SKM-1 (cell line): ENCODE data around the gene MYOM1.
A peak's percentile ranks its signal among the peaks of the same experiment; 100 is the strongest.
"Not testable (repeated sequence)": the region's sequence is repeated elsewhere in the genome, so short reads cannot be mapped to it uniquely, and the experiment has no call there.

Experiments
- DNase-seq: peaks from one replicate; lab custom pipeline; 2025; ENCODE audit not compliant: unreplicated experiment; lab: John Stamatoyannopoulos, UW

MYOM1 gene

GRCh38 chr18:3040881-3041280, 178.9 kb downstream of the MYOM1 start:
- no peak for DNase-seq

DNA sequence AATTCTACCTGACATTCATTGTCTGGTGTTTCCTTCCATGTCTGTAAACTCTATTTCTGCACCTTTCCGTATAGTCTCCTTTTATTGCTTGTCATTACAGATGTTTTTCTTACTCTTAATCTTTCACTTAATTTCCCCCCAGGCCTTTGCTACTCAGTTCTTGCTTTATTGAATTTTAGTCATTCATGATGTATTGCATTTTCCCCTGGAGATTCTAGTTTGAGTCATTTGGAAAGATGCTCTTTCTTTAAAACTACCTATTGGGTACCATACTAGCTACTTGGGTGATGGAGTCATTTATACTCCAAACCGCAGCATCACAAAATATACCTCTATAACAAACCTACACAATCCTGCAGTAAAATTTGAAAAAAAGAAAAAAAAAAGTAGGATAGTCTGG, 179.6 kb downstream of the MYOM1 start:
- DNase-seq, result no peak

DNA sequence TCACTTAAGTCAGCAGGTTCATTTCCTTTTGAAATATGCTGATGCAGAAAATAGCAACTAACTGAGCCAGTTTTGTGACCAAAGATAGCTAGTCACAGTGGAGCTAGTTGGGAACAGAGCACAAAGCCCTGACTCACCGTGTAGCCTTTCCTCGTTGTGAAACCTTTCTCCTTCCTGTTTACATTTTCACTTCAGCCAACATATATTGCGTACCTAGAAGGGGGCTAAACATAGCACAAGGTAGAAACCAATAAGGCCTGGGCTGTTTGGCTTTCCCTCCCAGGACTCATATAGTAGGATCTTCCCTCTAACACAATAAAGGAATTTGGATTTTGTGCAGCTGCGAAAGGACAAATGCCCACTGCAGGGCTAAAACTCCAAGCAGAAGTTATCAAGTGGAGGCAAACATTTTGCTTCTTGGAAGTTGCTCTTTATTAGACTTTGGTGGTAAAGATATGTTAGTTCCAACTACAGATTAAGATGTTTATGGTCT, 182.3 kb downstream of the MYOM1 start:
- peak; percentile 70 for DNase-seq

GRCh38 chr18:3036108-3036507, 183.7 kb downstream of the MYOM1 start:
- no peak for DNase-seq

- no peak for DNase-seq
These were observed 184.1 kb downstream of the MYOM1 start for GRCh38 chr18:3035635-3036034.

DNA sequence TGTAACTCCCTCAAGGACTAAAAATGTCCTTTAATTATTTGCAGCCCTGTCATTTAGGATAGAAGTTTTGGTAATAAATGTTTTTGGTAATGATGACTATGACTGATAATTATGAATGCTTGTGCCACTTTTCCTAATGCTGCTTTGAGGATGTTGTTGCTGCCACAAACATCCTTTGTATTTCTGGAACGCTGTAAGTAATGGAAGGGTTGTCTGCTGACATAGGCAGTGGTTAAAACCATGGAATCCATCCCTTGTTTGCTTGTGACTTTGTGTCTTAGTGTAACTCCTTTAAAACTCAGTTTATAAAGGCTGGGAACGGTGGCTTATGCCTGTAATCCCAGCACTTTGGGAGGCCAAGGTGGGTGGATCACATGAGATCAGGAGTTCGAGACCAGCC, 187.0 kb downstream of the MYOM1 start:
- DNase-seq, result no peak

DNA sequence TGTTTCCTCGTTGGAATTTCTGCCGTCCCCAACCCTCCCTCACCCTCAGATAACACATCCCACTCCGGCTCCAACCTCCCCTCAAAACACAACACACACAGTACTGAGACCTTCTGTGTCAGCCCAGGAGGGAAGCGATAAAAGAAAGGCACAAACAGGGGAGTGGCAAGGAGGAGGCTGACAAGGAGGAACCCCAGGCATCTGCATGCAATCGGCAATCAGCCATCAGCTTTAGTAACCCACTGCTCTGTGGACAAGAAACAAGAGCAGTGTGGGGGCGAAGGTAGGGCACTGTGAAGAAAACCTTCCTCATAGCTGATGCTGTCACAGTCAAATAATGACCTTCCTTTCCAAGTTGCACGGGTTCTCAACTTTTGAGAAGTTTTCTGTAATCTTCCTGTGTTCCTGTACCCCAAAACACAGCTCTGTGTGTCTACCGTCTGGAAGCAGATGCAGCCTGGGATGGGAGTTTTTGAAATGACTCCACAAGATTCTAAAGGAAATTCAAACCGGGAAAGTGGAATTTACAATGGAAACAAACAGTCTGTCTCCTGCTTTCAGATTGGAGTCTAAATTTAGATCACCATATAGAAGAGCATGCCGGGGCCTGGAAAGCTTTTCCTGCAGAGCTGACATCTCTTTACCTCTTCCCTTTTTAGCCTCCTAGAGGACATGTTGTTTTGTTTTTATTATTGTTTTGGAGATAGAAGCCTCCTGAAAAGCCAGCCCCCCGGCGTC, 190.4 kb downstream of the MYOM1 start:
- DNase-seq, result no peak

GRCh38 chr18:3028115-3028514, 191.7 kb downstream of the MYOM1 start:
- DNase-seq, result not testable (repeated sequence)

DNA sequence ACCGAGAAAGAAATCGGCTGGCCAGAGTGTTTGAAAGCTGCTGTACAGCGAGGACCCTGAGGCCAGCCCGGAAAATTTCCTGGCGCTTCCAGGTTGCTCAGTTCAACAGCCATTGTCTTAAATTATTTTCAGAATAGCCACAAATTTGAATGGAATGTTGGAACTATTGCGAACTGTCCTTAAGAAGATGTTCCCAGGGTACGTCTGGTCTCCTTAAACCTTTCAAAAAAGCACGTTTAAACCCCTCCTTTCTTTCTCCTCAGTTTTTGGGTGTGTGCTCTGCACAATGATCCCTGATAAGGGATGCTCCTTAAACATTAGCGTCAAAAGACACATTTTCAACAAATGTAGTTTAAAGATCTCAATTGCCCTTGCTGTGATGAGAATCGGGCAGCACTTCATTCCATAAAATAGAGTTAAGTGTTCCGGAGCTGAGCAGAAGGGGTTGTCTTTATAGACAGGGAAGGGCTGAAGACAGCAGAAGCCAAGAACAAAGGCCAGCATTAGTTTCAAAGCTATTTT, 192.3 kb downstream of the MYOM1 start:
- no peak for DNase-seq

DNA sequence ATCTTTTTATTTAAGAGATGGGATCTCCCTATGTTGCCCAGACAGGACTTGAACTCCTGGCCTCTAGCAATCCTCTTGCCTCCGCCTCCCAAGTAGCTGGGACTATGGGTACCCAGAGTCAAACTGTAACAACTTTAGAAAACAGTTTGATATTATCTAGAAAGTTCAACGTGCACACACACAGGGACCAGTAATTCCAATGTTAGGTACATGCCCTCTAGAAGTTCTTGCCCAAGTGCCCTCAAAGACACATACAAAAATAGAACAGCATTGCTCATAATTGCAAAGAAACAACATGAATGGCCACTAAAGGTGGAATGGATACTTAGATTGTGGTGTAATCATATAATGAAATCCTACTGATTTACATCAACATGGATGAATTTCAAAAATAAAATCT, 194.2 kb downstream of the MYOM1 start:
- no peak for DNase-seq

DNA sequence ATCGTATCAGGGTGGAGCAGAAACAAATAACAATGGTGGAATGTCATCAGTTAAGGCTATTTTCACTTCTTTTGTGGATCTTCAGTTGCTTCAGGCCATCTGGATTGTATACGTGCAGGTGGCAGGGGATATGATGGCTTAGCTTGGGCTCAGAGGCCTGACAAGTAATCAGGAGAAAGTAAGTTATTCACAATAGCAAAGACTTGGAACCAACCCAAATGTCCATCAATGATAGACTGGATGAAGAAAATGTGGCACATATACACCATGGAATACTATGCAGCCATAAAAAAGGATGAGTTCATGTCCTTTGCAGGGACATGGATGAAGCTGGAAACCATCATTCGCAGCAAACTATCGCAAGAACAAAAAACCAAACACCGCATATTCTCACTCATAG, 196.2 kb downstream of the MYOM1 start:
- not testable (repeated sequence) for DNase-seq
